SK-N-SH (cell line): ENCODE results near the gene TEN1. TPM values are rescaled to one million over a fixed set of nuclear protein-coding genes. Genes with fewer than 3 reads are reported as not detected.
A peak's percentile ranks its signal among the peaks of the same experiment; 100 is the strongest.

Experiments used
- CTCF ChIA-PET: fragments of 300-600, 350-600 bp; formaldehyde crosslinking; extraction: SDS; loops from one replicate; lab custom pipeline; 2021; lab: Yijun Ruan, JAX
- POLR2A ChIA-PET: fragments of 350-600 bp; sonication (Branson Sonifier 250); formaldehyde crosslinking; extraction: SDS; loops from one replicate; lab custom pipeline; 2020; ENCODE audit warnings: antibody characterized with exemption, inconsistent platforms; lab: Yijun Ruan, JAX
- DNase-seq: peaks from one replicate; pipeline ENCODE4 v3.0.0; 2012
- H2AFZ ChIP-seq: fragments of 200-600 bp; sonication (generic); 2 replicates; pipeline ENCODE4 v1.8.1; 2016; ENCODE audit warnings: antibody characterized with exemption, mild to moderate bottlenecking, low read depth
- H3F3A ChIP-seq: fragments of 200-600 bp; sonication (generic); replicated peaks from 2 replicates; pipeline ENCODE3; 2016; ENCODE audit warnings: antibody characterized with exemption, mild to moderate bottlenecking; ENCODE audit not compliant: insufficient read depth
- H3K27ac ChIP-seq, 2 experiments: fragments of 200-500 bp in 1 of 2; fragments of 200-600 bp in 1 of 2; sonication (Bioruptor generic) in 1 of 2; sonication (generic), shearing (Covaris generic) in 1 of 2; 2 replicates each; pipeline versions ENCODE4 v1.5.1 to v1.6.1; 2014 to 2016; ENCODE audit warnings: low read depth in 2 of 2, inconsistent platforms in 1 of 2, low read length in 1 of 2, mild to moderate bottlenecking in 1 of 2, mixed read lengths in 1 of 2
- H3K27me3 ChIP-seq: fragments of 200-600 bp; sonication (generic), shearing (Covaris generic); 2 replicates; pipeline ENCODE4 v1.6.1; 2016; ENCODE audit warnings: mixed run types; ENCODE audit not compliant: insufficient read depth
- H3K36me3 ChIP-seq, 2 experiments: fragments of 200-500 bp in 1 of 2; fragments of 200-600 bp in 1 of 2; sonication (Bioruptor generic) in 1 of 2; sonication (generic) in 1 of 2; replicated peaks in 1 of 2; 2 replicates each; pipeline versions ENCODE3 to v1.5.1; 2014 to 2016; ENCODE audit warnings: low read length in 1 of 2, mild to moderate bottlenecking in 1 of 2; ENCODE audit not compliant: insufficient read depth in 2 of 2, control insufficient read depth in 1 of 2
- H3K4me1 ChIP-seq, 2 experiments: fragments of 200-500 bp in 1 of 2; fragments of 200-600 bp in 1 of 2; sonication (Bioruptor generic) in 1 of 2; sonication (generic), shearing (Covaris generic) in 1 of 2; 2 replicates each; pipeline versions ENCODE4 v1.5.1 to v1.6.1; 2014 to 2016; ENCODE audit warnings: low read depth in 1 of 2, low read length in 1 of 2, mixed run types in 1 of 2; ENCODE audit not compliant: insufficient read depth in 2 of 2, control insufficient read depth in 1 of 2
- H3K4me2 ChIP-seq: fragments of 200-600 bp; sonication (generic), shearing (Covaris generic); 2 replicates; pipeline ENCODE4 v1.6.1; 2017; ENCODE audit warnings: mixed run types
- H3K4me3 ChIP-seq, 2 experiments: fragments of 200-500 bp in 1 of 2; fragments of 200-600 bp in 1 of 2; sonication (Bioruptor generic) in 1 of 2; sonication (generic), shearing (Covaris generic) in 1 of 2; 2 replicates each; pipeline versions ENCODE4 v1.5.1 to v1.8.1; 2014 to 2016; ENCODE audit warnings: low read depth in 2 of 2, inconsistent platforms in 1 of 2, low read length in 1 of 2, mild to moderate bottlenecking in 1 of 2, mixed read lengths in 1 of 2, moderate library complexity in 1 of 2
- H3K79me2 ChIP-seq: fragments of 200-600 bp; sonication (generic); 2 replicates; pipeline ENCODE4 v1.8.1; 2017; ENCODE audit warnings: mild to moderate bottlenecking; ENCODE audit not compliant: insufficient read depth
- H3K9ac ChIP-seq: fragments of 200-600 bp; sonication (generic); 2 replicates; pipeline ENCODE4 v1.6.1; 2017; ENCODE audit warnings: mixed run types
- H3K9me2 ChIP-seq: fragments of 200-600 bp; sonication (generic); 2 replicates; pipeline ENCODE4 v1.6.1; 2017; ENCODE audit warnings: mixed run types
- H3K9me3 ChIP-seq: fragments of 200-600 bp; sonication (generic); 2 replicates; pipeline ENCODE4 v1.6.1; 2017; ENCODE audit warnings: mixed run types, mild to moderate bottlenecking, moderate library complexity
- H4K20me1 ChIP-seq: fragments of 200-600 bp; sonication (generic); 2 replicates; pipeline ENCODE4 v1.6.1; 2017; ENCODE audit warnings: mild to moderate bottlenecking, mixed run types; ENCODE audit not compliant: insufficient read depth
- CTCF ChIP-seq: fragments of 200-600 bp; sonication (generic); IDR thresholded peaks from 2 replicates; pipeline ENCODE4 v1.6.1; 2017; ENCODE audit warnings: antibody characterized with exemption, mild to moderate bottlenecking, moderate library complexity
- ELF1 ChIP-seq: IDR thresholded peaks from 2 replicates; pipeline ENCODE4 v1.4.0; 2012
- EZH2phosphoT487 ChIP-seq: fragments of 200-600 bp; sonication (generic); IDR thresholded peaks from 2 replicates; pipeline ENCODE4 v1.6.1; 2017; ENCODE audit warnings: low read depth, mixed run types, mild to moderate bottlenecking, antibody characterized with exemption, moderate library complexity, borderline replicate concordance
- FOXJ3 ChIP-seq: sonication (generic); formaldehyde crosslinking; IDR thresholded peaks from 2 replicates; pipeline ENCODE4 v1.5.1; 2020; ENCODE audit warnings: mild to moderate bottlenecking, missing genetic modification reagents
- FOXM1 ChIP-seq: IDR thresholded peaks from 2 replicates; pipeline ENCODE4 v1.4.0; 2012; ENCODE audit warnings: low read depth, mild to moderate bottlenecking
- GATA2 ChIP-seq: sonication (generic); formaldehyde crosslinking; IDR thresholded peaks from 2 replicates; pipeline ENCODE4 v1.5.0; 2020; ENCODE audit warnings: mild to moderate bottlenecking, missing genetic modification reagents
- MAX ChIP-seq: IDR thresholded peaks from 2 replicates; pipeline ENCODE4 v1.4.0; 2012; ENCODE audit warnings: low read depth
- MXI1 ChIP-seq: IDR thresholded peaks from 2 replicates; pipeline ENCODE4 v1.6.1; 2012; ENCODE audit warnings: mild to moderate bottlenecking, low read depth, low read length, improper control_type of control experiment
- NFIC ChIP-seq: IDR thresholded peaks from 2 replicates; pipeline ENCODE4 v1.4.0; 2012; ENCODE audit warnings: borderline replicate concordance
- RAD21 ChIP-seq: IDR thresholded peaks from 2 replicates; pipeline ENCODE4 v1.6.1; 2012; ENCODE audit warnings: mild to moderate bottlenecking, low read length
- RCOR1 ChIP-seq: fragments of 150-350 bp; IDR thresholded peaks from 2 replicates; pipeline ENCODE4 v1.6.1; 2017; ENCODE audit warnings: antibody characterized with exemption, low read length
- REST ChIP-seq: IDR thresholded peaks from 2 replicates; pipeline ENCODE4 v1.6.1; 2012; ENCODE audit warnings: mild to moderate bottlenecking, low read depth, low read length, moderate library complexity
- RXRA ChIP-seq: IDR thresholded peaks from 2 replicates; pipeline ENCODE4 v1.4.0; 2012; ENCODE audit warnings: low read depth, mild to moderate bottlenecking, borderline replicate concordance
- TCF12 ChIP-seq: IDR thresholded peaks from 2 replicates; pipeline ENCODE4 v1.4.0; 2012
- TEAD4 ChIP-seq: IDR thresholded peaks from 2 replicates; pipeline ENCODE4 v1.4.0; 2012; ENCODE audit warnings: mild to moderate bottlenecking, borderline replicate concordance; ENCODE audit not compliant: insufficient read depth
- USF2 ChIP-seq: fragments of 150-350 bp; IDR thresholded peaks from 2 replicates; pipeline ENCODE4 v1.6.1; 2017; ENCODE audit warnings: antibody characterized with exemption, low read length, low read depth, borderline replicate concordance
- ZBTB33 ChIP-seq: IDR thresholded peaks from 2 replicates; pipeline ENCODE4 v1.4.0; 2012; ENCODE audit warnings: low read depth, borderline replicate concordance
- WGBS: methylation state at CpG from one replicate; pipeline ENCODE4 v1.1.6; 2017; ENCODE audit warnings: low lambda C conversion rate; 5-methylcytosine and 5-hydroxymethylcytosine counted together
- polyA plus RNA-seq, 3 experiments: library from polyadenylated mRNA; depleted of rRNA; stranded (reverse); fragments of >200 nt; gene quantifications; 2 replicates each; pipeline ENCODE4 v1.2.3, GENCODE V29; 2012

The TEN1 gene
- polyA plus RNA-seq, 1 of the 3 experiments (the other 2 are of a cell fraction), result 33.6 TPM

- peak overlapping the region in 1 of 2 experiments; percentile 19; a peak in 1 of 4 replicates for H3K27ac ChIP-seq
- peaks cover 61% of the 10 kb centered on the region for H3K79me2 ChIP-seq
- H3K4me1 ChIP-seq, result peaks cover 0 to 6% of the 10 kb centered on the region in 2 experiments; a peak in 1 of 4 replicates
- H3K27me3 ChIP-seq, result no peaks in the 10 kb centered on the region
- TF ChIP-seq RXRA (no peak), ELF1 (no peak), TEAD4 (no peak), ZBTB33 (no peak)
- TF ChIP-seq, all 33 proteins: peak for 0
- peaks cover 8% of the 10 kb centered on the region for H3F3A ChIP-seq
- H2AFZ ChIP-seq, result no peak overlapping the region
- ChIA-PET CTCF (interaction anchor here (0.5 to 1.7 kb wide), 10 partner anchors 19 to 964 kb away, joined by 3 to 7 read pairs (median 3); partner anchors contain the start of genes CDK3, FBF1 and SMIM5), POLR2A (no interaction called here)
- peaks cover 14% of the 10 kb centered on the region; the same call in 1 of the 2 replicates for H4K20me1 ChIP-seq
- 94% methylated on average over 11 of the region's 11 CpGs for WGBS
- H3K9me2 ChIP-seq, result no peaks in the 10 kb centered on the region
- no peak overlapping the region for H3K9ac ChIP-seq
- H3K36me3 ChIP-seq, result peaks cover 22 to 45% of the 10 kb centered on the region in 2 experiments
- no peak overlapping the region for H3K4me3 ChIP-seq
- H3K9me3 ChIP-seq, result no peaks in the 10 kb centered on the region
- H3K4me2 ChIP-seq, result no peak overlapping the region
- no peak for DNase-seq
Observed at GRCh38 chr17:75959839-75960511, 19.1 kb upstream of the TEN1 start.

GRCh38 chr17:75965468-75965867, 13.6 kb upstream of the TEN1 start:
- peaks cover 85% of the 10 kb centered on the region for H3K79me2 ChIP-seq
- H3K9me3 ChIP-seq, result no peaks in the 10 kb centered on the region
- H3K4me2 ChIP-seq, result no peak overlapping the region
- no peak overlapping the region for H3K9ac ChIP-seq
- H3K27me3 ChIP-seq, result no peaks in the 10 kb centered on the region
- no peak for TF ChIP-seq MAX
- TF ChIP-seq REST, result no peak
- TF ChIP-seq RCOR1, result no peak
- TF ChIP-seq GATA2 (CRISPR knock-in tag), result no peak
- no peak for TF ChIP-seq CTCF
- no peak for TF ChIP-seq RAD21
- no peak for TF ChIP-seq FOXM1
- no peak for TF ChIP-seq MXI1
- TF ChIP-seq FOXJ3 (CRISPR knock-in tag), result no peak
- no peak for TF ChIP-seq USF2
- TF ChIP-seq TCF12, result no peak
- no peak for TF ChIP-seq NFIC
- no peak for TF ChIP-seq EZH2phosphoT487
- DNase-seq, result no peak
- H3K4me3 ChIP-seq, result no peak overlapping the region
- peaks cover 0 to 45% of the 10 kb centered on the region in 2 experiments for H3K36me3 ChIP-seq
- H3F3A ChIP-seq, result peaks cover 18% of the 10 kb centered on the region
- WGBS, result 95% methylated on average over 6 of the region's 6 CpGs
- H2AFZ ChIP-seq, result no peak overlapping the region
- H3K4me1 ChIP-seq, result peaks cover 0 to 3% of the 10 kb centered on the region in 2 experiments; a peak in 1 of 4 replicates
- no peak overlapping the region for H3K27ac ChIP-seq
- ChIA-PET POLR2A (interaction anchor here (1.4 kb wide), 1 partner anchor 13 kb away, joined by 3 read pairs; the partner anchor contains the start of genes ACOX1 and TEN1), CTCF (interaction anchor here (0.8 to 1.7 kb wide), 5 partner anchors 11 to 314 kb away, joined by 3 to 5 read pairs (median 4); partner anchors contain the start of genes ACOX1, CDK3 and TEN1)
- H3K9me2 ChIP-seq, result no peaks in the 10 kb centered on the region
- H4K20me1 ChIP-seq, result peaks cover 8% of the 10 kb centered on the region; the same call in 1 of the 2 replicates
